Measurements from ENCODE around the gene PSMB4.
"Not testable (repeated sequence)": the region's sequence is repeated elsewhere in the genome, so short reads cannot be mapped to it uniquely, and the experiment has no call there.

Gene PSMB4

DNA sequence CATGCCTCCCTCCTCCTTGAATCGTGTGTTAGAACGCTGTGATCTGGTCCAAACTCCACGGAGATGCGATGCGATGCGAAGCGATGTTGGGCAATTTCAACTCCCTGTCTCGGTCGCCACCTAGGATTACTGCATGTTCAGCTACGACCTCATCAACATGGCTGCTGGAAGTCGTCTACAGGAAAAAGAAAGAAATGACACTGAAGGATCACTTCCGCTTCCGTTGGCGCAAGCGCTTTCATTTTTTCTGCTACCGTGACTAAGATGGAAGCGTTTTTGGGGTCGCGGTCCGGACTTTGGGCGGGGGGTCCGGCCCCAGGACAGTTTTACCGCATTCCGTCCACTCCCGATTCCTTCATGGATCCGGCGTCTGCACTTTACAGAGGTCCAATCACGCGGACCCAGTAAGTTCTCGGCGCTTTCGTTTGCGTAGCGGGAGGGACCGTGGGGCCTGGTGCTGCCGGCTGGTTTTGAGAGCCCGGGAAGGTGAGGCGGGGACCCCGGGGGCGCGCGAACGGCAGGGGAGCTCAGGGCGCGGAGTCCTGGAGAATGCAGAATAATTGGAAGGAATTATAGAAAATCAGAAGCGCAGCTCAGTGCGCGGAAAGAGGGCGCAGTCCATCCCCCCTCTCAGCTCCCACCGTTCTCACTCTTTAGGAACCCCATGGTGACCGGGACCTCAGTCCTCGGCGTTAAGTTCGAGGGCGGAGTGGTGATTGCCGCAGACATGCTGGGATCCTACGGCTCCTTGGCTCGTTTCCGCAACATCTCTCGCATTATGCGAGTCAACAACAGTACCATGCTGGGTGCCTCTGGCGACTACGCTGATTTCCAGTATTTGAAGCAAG lies at the start of gene PSMB4:
PSMB4 (plus strand) TSS at position 250 of the 848 bp plus-strand sequence; CDS start at position 265, 15 bp downstream.
- DNase-seq (ENCODE audit: low read depth), result peak; percentile 76

DNA sequence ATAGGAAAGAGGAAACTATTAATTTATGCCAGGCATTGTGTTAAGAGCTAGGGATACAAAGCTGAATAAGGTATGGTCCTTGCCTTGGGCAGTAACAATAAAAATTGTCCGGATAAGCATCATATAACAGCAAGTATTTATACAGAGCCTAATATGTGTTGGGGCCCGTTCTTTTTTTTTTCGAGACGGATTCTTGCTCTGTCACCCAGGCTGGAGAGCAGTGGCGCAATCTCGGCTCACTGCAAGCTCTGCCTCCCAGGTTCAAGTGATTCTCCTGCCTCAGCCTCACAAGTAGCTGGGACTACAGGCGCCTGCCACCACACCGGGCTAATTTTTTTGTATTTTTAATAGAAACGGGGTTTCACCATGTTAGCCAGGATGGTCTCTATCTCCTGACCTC lies 49.0 kb upstream of the PSMB4 start:
- not testable (repeated sequence) for DNase-seq (ENCODE audit: low read depth)

DNA sequence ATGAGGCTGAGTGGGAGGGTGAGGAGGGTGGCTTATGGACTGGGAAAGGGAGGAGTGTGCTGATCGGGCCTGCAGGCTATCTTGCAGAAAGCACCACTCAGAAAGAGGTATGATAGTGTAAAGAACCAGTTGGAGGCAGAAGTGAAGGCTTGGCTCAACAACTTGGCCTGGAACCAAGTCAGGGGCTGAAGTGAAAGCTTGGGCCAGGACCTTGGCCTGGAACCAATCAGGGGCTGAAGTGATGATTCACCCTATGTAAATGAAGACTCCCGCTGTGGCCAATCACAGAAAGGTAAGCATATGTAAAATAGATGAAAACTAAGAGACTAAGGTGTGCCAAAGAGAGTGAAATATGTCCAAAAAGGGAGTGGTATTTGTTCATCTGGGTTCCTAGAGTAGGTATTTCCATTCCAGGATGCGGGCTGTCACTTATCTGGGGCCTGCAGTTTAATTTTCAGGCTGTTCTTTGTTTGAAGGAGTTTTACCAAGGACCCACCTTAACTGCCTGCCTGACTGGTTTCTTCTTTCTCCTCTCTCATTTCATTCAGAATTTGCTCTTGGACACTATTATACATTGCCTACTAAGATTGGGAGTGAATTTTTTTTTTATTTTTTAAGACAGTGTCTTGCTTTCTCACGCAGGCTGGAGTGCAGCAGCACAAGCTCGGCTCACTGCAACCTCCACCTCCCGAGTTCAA lies 47.2 kb upstream of the PSMB4 start:
- DNase-seq (ENCODE audit: low read depth), result no peak

DNA sequence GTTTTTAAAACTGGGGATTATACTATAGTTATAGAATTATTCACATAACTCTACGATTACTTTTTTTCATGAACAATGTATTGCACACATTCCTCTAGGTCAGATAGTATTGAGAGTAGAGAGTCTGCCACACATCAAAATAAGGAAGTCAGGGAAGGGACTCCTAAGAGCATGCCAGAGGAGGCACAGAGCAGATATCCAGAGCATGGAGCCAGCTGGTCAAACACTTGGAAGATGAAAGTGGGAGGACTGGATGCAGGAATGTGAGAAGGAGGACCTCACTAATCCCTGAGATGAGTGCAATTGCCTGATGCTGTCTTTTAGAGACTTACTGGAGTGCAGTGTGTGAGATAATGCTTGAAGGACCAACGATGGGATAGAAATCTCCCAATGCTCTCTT lies 42.7 kb upstream of the PSMB4 start:
- no peak for DNase-seq (ENCODE audit: low read depth)

DNA sequence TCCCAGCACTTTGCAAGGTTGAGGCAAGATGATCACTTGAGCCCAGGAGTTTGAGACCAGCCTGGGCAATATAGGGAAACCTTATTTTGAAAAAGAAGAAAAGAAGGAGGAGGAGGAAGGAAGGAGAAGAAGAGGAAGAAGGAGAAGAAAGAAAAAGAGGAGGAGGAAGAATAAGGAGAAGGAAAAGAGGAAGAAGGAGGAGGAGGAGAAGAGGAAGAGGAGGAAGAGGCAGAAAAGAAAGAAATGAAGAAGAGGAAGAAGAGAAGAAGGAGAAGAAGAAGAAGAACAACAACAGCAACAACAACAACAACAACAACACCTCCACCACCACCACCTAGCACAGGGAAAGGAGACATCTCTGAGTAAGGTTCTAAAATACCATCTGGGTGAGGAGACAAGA lies 37.5 kb upstream of the PSMB4 start:
- no peak for DNase-seq (ENCODE audit: low read depth)

DNA sequence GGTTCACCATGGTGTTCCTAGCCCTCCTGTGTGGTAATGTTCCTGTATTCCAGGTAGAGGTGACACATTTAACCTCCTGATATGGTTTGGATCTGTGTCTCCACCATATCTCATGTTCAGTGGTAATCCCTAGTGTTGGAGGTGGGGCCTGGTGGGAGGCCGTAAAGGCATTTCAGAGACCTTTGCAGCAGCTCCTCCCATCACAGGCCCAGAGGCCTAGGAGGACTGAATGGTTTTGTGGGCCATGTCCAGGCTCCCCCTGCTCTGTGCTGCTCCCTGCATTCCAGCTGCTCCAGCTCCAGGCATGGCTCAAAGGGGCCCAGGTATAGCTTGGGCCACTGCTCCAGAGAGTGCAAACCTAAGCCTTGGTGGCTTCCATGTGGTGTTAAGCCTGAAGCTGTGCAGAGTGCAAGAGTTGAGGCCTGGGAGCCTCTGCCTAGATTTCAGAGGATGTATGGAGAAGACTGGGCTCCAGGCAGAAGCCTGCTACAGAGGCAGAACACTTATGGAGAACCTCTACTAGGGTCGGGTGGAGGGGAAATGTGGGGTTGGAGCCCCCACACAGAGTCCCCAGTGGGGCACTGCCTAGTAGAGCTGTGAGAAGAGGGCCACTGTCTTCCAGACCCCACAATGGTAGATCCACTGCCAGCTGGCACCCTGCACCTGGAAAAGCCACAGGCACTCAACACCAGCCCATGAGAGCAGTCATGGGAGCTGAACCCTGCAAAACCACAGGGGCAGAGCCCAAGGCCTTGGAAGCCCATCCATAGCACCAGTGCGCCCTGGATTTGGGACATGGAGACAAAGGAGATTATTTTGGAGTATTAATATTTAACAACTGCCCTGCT lies 36.8 kb upstream of the PSMB4 start:
- DNase-seq (ENCODE audit: low read depth), result no peak

DNA sequence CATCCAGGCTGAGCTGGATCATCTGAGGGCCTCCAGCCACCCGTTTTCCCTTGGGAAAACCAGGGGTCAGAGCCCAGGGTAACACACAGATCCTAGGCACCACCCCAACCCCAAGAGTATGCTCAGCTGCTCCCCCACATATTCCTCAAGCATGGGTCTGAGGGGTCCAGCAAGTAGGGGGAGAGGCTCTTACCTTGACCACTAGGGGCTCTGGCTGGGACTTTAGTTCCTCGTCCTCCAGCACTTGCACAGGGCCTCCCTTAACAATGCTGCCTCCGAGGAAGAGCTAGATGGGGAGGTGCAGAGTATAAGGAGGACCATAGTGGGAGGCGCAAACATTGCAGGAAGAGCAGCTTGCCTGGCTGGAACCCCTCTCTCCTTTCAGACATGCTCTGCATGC lies 34.4 kb upstream of the PSMB4 start:
- no peak for DNase-seq (ENCODE audit: low read depth)

DNA sequence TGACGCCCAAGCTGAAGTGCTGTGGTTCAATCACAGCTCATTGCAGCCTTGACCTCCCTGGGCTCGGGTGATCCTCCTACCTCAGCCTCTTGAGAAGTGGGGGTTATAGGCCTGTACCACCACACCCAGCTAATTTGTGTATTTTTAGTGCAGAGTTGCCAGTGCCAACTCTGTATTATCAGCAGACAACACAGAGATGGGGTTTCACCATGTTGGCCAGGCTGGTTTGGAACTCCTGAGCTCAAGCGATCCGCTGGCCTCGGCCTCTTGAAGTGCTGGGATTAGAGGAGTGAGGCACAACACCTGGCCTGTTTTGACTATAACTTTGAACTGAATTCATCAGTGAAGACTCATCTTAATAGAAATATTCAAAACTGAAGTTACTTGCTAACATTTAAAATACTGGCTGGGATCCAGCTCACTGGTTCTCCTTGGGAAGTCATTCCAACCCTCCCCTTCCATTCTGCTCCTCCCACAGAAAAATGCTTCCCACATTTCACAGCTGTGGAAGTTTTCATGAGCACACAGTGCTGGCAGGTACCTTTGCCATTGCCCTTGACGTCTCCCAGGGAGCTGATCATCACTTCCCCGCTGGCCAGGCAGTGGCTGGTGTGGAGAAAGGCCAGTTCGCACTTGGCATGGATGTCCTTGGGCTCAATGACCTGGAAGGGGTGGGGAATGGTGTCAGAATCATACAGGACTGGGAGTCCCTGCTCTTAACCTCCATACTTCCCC lies 31.5 kb upstream of the PSMB4 start:
- DNase-seq (ENCODE audit: low read depth), result no peak

DNA sequence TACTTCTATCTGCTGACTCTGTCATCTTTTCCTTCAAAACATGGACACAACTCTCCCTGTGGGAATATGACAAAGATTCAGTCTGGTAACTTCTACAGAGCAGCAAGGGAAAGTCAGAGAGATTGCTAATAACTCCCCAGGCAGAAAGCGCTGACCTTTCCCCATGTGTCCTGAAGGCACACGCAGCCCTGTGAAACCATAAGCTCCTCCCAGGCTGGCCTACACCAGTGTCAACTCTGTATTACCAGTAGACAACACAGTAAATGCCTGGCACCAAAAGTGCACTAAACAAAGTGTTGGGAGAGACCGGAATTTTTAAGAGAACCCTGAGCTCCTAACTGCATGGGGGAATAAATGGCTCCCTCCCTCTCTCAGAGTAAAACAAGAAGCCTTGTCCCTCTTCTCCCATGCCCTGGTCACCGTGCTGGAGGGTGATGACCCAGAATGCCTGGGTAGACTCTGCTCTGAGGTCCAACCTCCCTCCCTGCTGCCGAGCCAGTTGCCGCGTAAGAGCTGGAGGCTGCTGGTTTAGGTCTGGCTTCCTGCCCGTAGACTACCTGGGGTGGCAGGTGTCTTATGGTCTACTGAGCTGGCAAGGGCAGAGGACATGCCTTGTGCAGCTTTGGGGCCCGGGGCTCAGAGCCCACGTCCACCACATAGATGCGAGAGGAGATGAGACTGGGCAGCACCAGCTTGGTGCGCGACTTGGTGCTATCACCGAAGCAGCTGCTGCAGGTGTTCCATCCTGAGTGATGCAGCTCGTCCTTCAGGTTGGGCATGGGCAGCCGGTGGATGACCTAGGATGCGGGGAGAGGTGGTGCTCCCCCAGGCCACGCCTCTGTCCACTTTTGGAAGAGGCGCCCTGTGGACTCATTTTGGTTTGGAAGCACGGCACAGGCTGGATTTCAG lies 30.7 kb upstream of the PSMB4 start:
- DNase-seq (ENCODE audit: low read depth), result no peak

DNA sequence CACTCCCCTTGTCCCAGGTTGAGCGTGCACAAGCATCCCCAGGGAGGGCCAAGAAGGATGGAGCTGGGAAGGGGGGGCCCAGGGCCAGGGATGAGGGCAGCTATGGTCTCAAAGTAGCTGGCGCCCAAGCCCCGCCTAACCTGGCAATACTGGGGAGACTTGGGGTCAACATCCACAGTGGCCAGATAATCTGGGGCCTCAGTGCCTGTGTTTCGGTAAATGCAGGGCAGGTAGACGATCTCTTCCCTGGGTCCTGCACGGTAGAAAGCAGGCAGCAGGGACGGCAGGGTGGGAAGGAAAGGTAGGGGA lies 30.1 kb upstream of the PSMB4 start:
- no peak for DNase-seq (ENCODE audit: low read depth)

DNA sequence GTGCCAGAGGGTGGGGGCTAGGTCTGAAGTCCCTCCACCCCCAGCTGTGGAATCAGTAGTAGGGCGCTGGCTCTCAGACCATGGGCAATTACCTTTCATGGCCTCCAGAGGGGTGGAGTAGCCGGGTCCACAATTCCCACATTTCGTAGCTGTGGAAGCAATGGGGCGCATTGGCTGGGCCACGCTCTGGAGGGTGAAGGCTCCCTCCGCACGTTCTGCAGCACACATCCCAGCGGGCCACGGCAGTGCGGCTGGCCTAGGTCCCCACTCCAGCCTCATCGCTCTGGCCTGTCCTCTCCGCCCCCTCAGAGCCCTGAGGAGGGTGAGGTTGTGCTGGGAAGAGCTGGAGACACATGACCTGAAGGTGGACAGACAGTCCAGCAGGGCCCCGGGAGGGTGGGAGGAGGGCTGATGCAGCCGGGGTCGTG lies 29.7 kb upstream of the PSMB4 start:
- DNase-seq (ENCODE audit: low read depth), result no peak

DNA sequence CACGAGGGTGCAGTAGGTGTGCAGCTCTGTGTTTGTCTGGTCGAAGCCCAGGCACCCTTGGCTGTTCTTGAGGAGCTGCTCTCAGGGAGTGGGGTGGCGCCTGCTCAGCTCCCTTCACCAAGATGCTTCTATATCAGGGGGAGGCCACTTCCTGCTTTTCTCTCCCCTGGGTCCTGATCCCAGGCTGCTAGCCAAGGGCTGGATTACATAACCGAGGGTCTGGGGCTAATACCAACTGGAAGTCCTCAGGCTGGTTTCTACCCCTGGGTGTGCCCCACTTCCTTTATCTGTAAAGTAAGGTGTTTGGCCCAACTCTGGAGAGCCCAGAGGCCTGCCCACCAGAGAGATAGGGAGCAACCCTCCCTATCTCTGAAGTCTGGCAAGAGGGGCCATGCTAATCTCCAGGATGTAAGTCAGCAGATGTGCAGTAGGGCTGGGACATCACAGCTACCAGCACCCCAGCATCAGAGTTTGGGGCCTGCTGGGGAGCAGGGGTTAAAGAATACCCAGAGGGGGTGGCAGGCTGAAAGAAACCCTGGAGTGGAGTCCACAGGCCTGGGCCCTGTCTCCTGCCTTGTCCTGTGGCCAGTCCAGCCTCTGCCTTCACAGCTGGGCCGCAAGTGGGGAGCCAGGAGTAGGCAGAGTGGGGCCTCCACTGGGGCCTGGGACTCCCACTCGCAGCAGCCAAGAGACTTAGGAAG lies 29.0 kb upstream of the PSMB4 start:
- DNase-seq (ENCODE audit: low read depth), result no peak

DNA sequence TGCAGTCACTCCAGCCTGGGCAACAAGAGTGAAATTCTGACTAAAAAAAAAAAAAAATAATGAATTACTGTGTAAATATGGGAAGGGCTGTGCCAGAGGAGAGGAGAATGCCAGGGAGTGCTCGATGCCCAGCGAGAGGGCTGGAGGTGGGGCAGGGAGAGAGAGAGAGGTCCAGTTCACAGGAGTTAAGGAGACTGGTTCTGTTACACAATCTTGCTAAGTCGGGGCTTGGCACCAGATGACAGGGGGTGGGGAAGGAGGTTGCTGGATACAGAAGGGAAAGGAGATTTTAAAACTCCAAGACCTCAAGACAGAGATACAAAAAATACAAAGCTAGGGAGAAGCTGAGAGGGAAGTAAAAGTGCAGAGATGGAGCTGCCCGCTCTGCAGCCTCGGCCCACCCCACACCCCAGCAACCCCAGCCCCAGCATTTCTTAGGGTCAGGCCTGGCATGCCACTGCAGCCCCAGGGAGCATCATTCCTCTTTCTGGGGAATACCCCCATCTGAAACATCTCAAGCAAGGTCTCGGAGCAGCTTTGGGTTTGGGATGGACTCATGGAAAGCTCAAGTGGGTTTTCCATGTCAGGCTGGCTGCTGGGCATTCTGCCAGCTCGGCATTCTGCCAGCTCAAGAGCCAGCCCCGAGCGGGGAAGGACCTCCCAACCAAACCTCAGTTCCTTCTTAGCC lies 27.9 kb upstream of the PSMB4 start:
- no peak for DNase-seq (ENCODE audit: low read depth)

DNA sequence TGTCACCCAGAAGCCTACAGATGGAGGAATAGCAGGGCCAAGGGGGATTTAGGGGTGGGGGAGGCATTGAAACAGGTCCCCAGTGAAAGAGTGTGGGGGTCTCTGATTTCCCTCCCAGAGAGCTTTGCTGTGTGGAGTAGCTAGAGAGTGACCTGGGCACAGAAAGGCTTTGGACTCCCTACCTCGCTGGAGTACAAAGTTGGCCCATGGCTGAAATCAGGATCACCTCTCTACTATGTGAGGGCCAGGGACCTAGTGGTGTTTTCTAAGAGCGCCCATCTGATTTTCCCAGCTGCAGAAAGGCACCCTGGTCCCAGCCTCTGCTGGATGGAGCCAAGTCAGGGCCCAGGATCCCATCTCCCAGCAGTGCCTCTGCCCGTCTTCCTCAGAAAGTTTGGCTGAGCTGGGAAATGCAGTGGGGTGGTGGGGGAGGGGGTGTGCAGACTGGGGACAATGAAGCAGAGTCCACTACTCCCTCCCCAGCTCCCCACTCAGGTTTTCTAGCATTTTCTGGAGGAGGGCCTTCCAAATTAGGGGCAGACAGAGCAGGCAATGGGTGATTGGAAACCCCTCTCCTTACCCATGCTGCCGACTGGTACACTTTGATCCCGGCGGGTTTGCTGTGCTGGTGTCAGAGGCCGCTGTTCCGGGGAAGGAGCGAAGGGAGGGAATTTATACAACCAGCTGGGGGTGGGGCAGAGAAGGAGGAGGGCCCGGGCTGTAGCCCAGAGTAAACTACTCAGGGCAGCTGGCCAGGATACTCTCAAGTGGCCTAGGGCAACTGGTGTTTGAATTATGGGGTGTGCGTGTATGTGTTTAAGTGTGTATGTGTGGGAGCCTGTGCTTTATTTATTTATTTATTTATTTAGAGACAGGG lies 27.1 kb upstream of the PSMB4 start, which contains the start of gene SELENBP1:
SELENBP1 (minus strand) TSS at position 648 of the 877 bp plus-strand sequence; CDS start at position 584, 64 bp downstream.
- DNase-seq (ENCODE audit: low read depth), result no peak

DNA sequence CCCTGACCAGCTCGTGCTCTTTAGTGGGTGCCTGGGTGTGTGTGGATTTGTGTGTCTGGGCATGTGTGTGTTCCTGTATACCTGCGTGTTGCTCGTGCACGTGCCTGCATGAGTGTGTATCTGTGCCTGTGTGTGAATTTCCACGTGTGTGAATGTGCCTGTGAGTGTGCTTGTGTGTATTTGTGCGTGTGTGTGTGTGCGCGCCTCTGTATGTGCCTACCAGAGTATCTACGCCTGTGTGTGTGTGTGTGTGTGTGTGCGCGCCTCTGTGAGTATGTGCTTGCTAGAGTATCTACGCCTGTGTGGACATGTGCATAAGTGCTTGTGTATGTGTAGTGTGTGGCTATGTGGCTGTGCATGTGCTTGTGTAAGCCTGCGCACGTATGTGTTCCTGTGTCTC lies 26.2 kb upstream of the PSMB4 start:
- DNase-seq (ENCODE audit: low read depth), result no peak

DNA sequence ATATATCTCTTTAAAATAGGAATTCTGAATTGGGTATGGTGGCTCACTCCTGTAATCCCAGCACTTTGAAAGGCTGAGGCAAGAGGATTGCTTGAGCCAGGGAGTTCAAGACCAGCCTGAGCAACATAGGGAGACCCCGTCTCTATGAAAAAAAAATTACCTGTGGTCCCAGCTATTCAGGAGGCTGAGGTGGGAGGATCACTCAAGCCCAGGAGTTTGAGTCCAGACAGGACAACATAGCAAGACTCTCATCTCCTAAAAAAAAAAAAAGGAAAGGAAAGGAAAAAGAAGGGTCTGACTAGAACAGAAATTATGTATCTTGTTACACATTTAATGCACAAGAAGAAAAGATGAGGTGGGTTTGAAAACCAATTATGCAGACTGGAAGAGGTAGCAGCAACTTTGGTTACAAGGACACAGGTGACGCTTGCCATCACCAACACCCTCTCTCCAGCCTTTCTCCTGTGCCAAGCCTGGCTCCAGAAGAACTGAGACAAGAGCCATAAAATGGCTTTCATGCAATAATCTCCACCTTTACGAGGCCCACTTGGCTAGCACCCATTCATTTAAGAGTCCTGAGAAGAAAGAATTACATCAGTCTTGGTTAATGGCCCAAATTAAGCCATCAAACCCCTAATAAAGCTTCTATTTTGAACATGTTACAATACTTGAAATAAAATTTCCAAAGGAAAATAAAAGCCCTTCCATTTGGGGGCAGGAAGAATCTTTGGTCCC lies 22.1 kb upstream of the PSMB4 start:
- no peak for DNase-seq (ENCODE audit: low read depth)

DNA sequence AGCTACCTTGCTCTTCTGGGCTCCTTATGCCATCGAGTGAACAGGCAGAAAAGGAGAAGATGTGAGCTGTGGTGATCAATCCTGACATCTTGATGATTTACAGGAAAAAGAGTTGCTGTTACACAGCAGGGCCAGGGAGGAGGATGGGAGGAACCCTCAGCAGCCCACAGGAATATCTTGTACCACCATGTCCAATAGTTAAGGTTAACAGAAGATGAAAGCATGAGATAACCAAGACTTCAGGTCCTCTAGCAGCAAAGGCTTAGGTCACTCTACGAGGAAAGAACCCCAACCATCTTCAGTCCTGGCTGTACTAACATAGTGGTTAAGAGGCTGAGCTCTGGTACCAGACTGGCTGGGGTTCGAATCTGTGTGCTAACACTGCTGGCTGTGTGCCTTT lies 14.8 kb upstream of the PSMB4 start:
- DNase-seq (ENCODE audit: low read depth), result no peak

DNA sequence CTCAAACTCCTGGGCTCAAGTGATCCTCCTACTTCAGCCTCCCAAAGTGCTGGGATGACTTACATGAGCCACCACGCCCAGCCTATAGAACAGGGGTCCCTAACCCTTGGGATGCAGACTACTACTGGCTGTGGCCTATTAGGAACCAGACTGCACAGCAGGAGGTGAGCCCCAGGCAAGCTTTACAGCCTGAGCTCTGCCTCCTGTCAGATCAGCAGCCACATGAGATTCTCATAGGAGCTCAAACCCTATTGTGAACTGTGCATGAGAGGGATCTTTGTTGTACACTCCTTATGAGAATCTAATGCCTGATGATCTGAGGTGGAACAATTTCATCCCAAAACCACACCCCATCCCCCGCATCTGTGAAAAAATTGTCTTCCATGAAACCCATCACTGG lies 13.4 kb upstream of the PSMB4 start:
- no peak for DNase-seq (ENCODE audit: low read depth)
